Erythroblast (primary cell): Measurements from ENCODE around the gene ST7.

Experiments used
- GATA1 ChIP-seq: IDR thresholded peaks from 2 replicates; pipeline ENCODE4 v1.6.1; 2011; ENCODE audit warnings: low read depth, mild to moderate bottlenecking, control low read depth, low read length, moderate library complexity
- POLR2A ChIP-seq: IDR thresholded peaks from 2 replicates; pipeline ENCODE4 v1.6.1; 2011; ENCODE audit warnings: mild to moderate bottlenecking, low read length

DNA sequence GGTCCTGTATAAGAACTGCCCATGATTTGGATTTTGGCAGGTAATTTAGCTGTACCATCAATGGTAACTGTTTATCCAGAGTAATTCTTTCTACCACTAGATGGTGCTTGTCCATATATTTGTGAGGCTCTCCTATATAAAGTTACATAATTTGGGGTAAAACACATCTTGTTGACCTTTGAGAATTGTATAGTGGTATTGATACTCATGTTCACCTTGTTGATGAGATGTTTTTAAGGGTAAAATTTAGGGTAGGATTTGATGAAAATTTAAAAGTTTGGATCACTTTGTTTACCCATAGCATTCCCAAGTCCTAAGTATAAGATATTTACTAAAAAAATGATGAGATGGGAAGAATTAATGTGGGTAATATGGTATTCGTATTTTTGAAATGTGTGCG, 31.6 kb downstream of the ST7 start:
- TF ChIP-seq POLR2A (no peak), GATA1 (no peak)
